K562 (cell line): ENCODE data around the gene RINL. TPM values are rescaled to one million over a fixed set of nuclear protein-coding genes. Genes with fewer than 3 reads are reported as not detected.

Source experiments
- ARID2 ChIP-seq: fragments of 450-650 bp; IDR thresholded peaks from 2 replicates; pipeline ENCODE4 v1.6.1; 2017; ENCODE audit warnings: antibody characterized with exemption, mild to moderate bottlenecking
- CBFA2T2 ChIP-seq: fragments of 450-650 bp; conservative IDR thresholded peaks from 2 replicates; pipeline ENCODE4 v1.6.1; 2017; ENCODE audit warnings: mild to moderate bottlenecking
- HIVEP1 ChIP-seq: fragments of 250-450 bp; sonication (Bioruptor Pico); IDR thresholded peaks from 2 replicates; pipeline ENCODE4 v1.4.0; 2020; ENCODE audit warnings: mild to moderate bottlenecking
- HMG20A ChIP-seq: fragments of 450-650 bp; formaldehyde crosslinking; conservative IDR thresholded peaks from 2 replicates; pipeline ENCODE4 v1.4.0; 2020; ENCODE audit warnings: mild to moderate bottlenecking, mixed read lengths
- PHB ChIP-seq: fragments of 250-450 bp; sonication (Bioruptor Pico); IDR thresholded peaks from 2 replicates; pipeline ENCODE4 v1.5.0; 2021
- PML ChIP-seq: IDR thresholded peaks from 2 replicates; pipeline ENCODE4 v1.6.1; 2012; ENCODE audit warnings: low read length, inconsistent platforms
- RAD21 ChIP-seq, 2 experiments: fragments of 250-450 bp in 1 of 2; fragments of 450-650 bp in 1 of 2; sonication (Bioruptor Pico) in 1 of 2; formaldehyde crosslinking in 1 of 2; IDR thresholded peaks in 1 of 2; conservative IDR thresholded peaks in 1 of 2; 2 replicates each; pipeline versions ENCODE4 v1.4.0 to v1.8.0; 2020 to 2022; ENCODE audit warnings: mild to moderate bottlenecking in 2 of 2, moderate library complexity in 1 of 2
- RBM22 ChIP-seq: fragments of 200-400 bp; formaldehyde crosslinking; IDR thresholded peaks from 2 replicates; pipeline ENCODE4 v1.6.1; 2018; ENCODE audit warnings: low read length, low read depth; ENCODE audit not compliant: poor library complexity, severe bottlenecking
- RNF219 ChIP-seq: fragments of 250-450 bp; sonication (Bioruptor Pico); IDR thresholded peaks from 2 replicates; pipeline ENCODE4 v1.5.0; 2022; ENCODE audit warnings: mild to moderate bottlenecking
- SAP30 ChIP-seq: fragments of 200-600 bp; sonication (generic); IDR thresholded peaks from 2 replicates; pipeline ENCODE4 v1.6.1; 2012; ENCODE audit warnings: borderline replicate concordance, low read depth, mild to moderate bottlenecking, moderate library complexity, low read length, control low read depth, inconsistent platforms; ENCODE audit not compliant: insufficient read depth, poor library complexity, severe bottlenecking
- SNRNP70 ChIP-seq: fragments of 200-400 bp; formaldehyde crosslinking; optimal IDR thresholded peaks from 2 replicates; pipeline ENCODE3; 2017; ENCODE audit warnings: low read depth, low read length
- SPI1 ChIP-seq: IDR thresholded peaks from 2 replicates; pipeline ENCODE4 v1.6.1; 2011; ENCODE audit warnings: low read depth, low read length, control low read depth, borderline replicate concordance
- SREBF2 ChIP-seq: sonication (generic); formaldehyde crosslinking; IDR thresholded peaks from 2 replicates; pipeline ENCODE4 v1.4.0; 2020; ENCODE audit warnings: mild to moderate bottlenecking, missing genetic modification reagents
- SRSF3 ChIP-seq: fragments of 200-400 bp; formaldehyde crosslinking; IDR thresholded peaks from 2 replicates; pipeline ENCODE4 v1.6.1; 2016; ENCODE audit warnings: mild to moderate bottlenecking, low read length, moderate library complexity; ENCODE audit not compliant: insufficient read depth
- TARDBP ChIP-seq: fragments of 450-650 bp; IDR thresholded peaks from 2 replicates; pipeline ENCODE4 v1.6.1; 2016
- TEAD2 ChIP-seq: fragments of 450-650 bp; IDR thresholded peaks from 2 replicates; pipeline ENCODE4 v1.6.1; 2016; ENCODE audit warnings: missing genetic modification characterization, control low read depth, missing compliant biosample characterization
- TFAP4 ChIP-seq: sonication (generic); formaldehyde crosslinking; IDR thresholded peaks from 2 replicates; pipeline ENCODE4 v1.8.0; 2022; ENCODE audit warnings: missing genetic modification reagents, mild to moderate bottlenecking, moderate library complexity, borderline replicate concordance
- ZFPM2 ChIP-seq: fragments of 250-450 bp; sonication (Bioruptor Pico); IDR thresholded peaks from 2 replicates; pipeline ENCODE4 v1.5.1; 2022; ENCODE audit warnings: mild to moderate bottlenecking
- ZNF23 ChIP-seq: fragments of 250-450 bp; sonication (Bioruptor Pico); IDR thresholded peaks from 2 replicates; pipeline ENCODE4 v1.4.0; 2020; ENCODE audit warnings: mild to moderate bottlenecking
- ZNF253 ChIP-seq: fragments of 250-450 bp; sonication (Bioruptor Pico); conservative IDR thresholded peaks from 2 replicates; pipeline ENCODE4 v1.6.1; 2021; ENCODE audit warnings: mild to moderate bottlenecking
- ZNF263 ChIP-seq: sonication (generic); formaldehyde crosslinking; IDR thresholded peaks from 2 replicates; pipeline ENCODE4 v1.8.0; 2022; ENCODE audit warnings: mild to moderate bottlenecking, missing genetic modification reagents, borderline replicate concordance
- ZNF551 ChIP-seq: fragments of 250-450 bp; sonication (Bioruptor Pico); IDR thresholded peaks from 2 replicates; pipeline ENCODE4 v1.5.0; 2021; ENCODE audit warnings: mild to moderate bottlenecking, moderate library complexity
- ZNF583 ChIP-seq: fragments of 250-450 bp; sonication (Bioruptor Pico); IDR thresholded peaks from 2 replicates; pipeline ENCODE4 v1.4.0; 2020
- polyA plus RNA-seq, 8 experiments: library from polyadenylated mRNA; depleted of rRNA in 4 of 8; stranded (reverse) in 5 of 8; unstranded in 3 of 8; fragments of >200 nt; fragmentation: Nextera tagmentation in 2 of 8; fragmentation: Illumina TruSeq in 1 of 8; extraction: Ambion mirVana in 2 of 8; extraction: Trizol in 1 of 8; gene quantifications; 2 replicates each; pipeline versions ENCODE4 v1.2.1 to v1.2.3, GENCODE V29; 2011 to 2014; ENCODE audit warnings: inconsistent platforms in 1 of 8, missing spikeins in 1 of 8
- total RNA-seq, 7 experiments: library from RNA; depleted of rRNA in 6 of 7; stranded (reverse); fragments of >200 nt in 6 of 7; fragmentation: Illumina TruSeq in 2 of 7; extraction: Trizol in 2 of 7; gene quantifications; 2 replicates each; pipeline versions ENCODE4 v1.2.1 to v1.2.3, GENCODE V29; 2011 to 2021; ENCODE audit warnings: low replicate concordance in 1 of 7
- TF ChIP-seq, protein P1 (sequence below): fragments of 450-650 bp; formaldehyde crosslinking; IDR thresholded peaks from 2 replicates; pipeline ENCODE4 v1.4.0; 2022; ENCODE audit warnings: missing genetic modification characterization
- TF ChIP-seq, protein P2 (sequence below): IDR thresholded peaks from 2 replicates; pipeline ENCODE4 v1.6.1; 2012; ENCODE audit warnings: low read depth, low read length, improper control_type of control experiment, borderline replicate concordance

Gene RINL
- total and polyA plus RNA-seq, 9 of the 15 experiments (the other 6 are each of a cell fraction or from before 2014, with no cell fraction given) = 0.82 to 10.9 (median 4.9) TPM

DNA sequence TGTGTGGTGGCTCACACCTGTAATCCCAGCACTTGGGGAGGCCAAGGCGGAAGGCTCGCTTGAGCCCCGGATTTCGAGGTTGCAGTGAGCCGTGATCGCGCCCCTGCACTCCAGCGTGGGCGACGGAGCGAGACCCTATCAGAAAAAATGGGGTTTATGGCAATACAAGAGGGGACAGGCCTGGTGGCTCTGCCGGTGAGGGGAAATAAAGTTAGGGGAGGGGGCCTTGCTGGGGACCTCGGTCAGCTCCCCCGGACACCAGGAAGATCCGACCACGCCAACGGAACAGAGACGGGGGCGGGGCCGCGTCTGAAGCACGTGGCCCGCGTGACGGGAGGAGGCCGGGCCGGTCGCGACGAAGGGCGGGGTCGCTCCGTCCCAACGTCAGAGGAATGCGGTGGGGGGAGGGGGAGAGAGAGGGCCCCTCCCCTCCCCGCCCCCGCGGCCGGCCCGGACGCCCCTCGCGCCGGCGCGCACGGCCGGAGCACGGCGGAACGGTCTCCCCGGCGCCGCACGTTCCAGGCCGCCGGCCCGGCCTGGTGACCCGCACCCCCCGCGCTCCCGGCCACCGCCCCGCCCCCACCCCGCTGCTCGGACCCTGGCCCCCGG lies 26.3 kb downstream of the RINL start (continued):
- TF ChIP-seq PML (no peak), PHB (CRISPR knock-in tag) (no peak), SNRNP70 (no peak), SAP30 (peak; percentile 87), SREBF2 (CRISPR knock-in tag) (no peak), RAD21 (CRISPR knock-in tag; conservative IDR thresholded peaks at IDR 0.05 in 1 of 2, IDR thresholded peaks at IDR 0.05 in 1 of 2) (no peak), RBM22 (no peak), RNF219 (CRISPR knock-in tag) (no peak), ZNF551 (CRISPR knock-in tag) (no peak), ZNF253 (CRISPR knock-in tag) (no peak), ARID2 (no peak), SPI1 (no peak), ZFPM2 (CRISPR knock-in tag) (no peak), ZNF23 (no peak), HIVEP1 (no peak), HMG20A (no peak), TFAP4 (CRISPR knock-in tag) (peak; percentile 61; the same call in 1 of the 2 replicates), SRSF3 (no peak), CBFA2T2 (peak; percentile 44), ZNF263 (CRISPR knock-in tag) (peak; percentile 31; the same call in 1 of the 2 replicates), TEAD2 (tag) (peak; percentile 59; the same call in 1 of the 2 replicates), ZNF583 (CRISPR knock-in tag) (no peak), TARDBP (no peak)
- TF ChIP-seq, protein P1, sequence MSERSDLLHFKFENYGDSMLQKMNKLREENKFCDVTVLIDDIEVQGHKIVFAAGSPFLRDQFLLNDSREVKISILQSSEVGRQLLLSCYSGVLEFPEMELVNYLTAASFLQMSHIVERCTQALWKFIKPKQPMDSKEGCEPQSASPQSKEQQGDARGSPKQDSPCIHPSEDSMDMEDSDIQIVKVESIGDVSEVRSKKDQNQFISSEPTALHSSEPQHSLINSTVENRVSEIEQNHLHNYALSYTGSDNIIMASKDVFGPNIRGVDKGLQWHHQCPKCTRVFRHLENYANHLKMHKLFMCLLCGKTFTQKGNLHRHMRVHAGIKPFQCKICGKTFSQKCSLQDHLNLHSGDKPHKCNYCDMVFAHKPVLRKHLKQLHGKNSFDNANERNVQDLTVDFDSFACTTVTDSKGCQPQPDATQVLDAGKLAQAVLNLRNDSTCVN (CRISPR knock-in tag) = no peak
- TF ChIP-seq, protein P2, sequence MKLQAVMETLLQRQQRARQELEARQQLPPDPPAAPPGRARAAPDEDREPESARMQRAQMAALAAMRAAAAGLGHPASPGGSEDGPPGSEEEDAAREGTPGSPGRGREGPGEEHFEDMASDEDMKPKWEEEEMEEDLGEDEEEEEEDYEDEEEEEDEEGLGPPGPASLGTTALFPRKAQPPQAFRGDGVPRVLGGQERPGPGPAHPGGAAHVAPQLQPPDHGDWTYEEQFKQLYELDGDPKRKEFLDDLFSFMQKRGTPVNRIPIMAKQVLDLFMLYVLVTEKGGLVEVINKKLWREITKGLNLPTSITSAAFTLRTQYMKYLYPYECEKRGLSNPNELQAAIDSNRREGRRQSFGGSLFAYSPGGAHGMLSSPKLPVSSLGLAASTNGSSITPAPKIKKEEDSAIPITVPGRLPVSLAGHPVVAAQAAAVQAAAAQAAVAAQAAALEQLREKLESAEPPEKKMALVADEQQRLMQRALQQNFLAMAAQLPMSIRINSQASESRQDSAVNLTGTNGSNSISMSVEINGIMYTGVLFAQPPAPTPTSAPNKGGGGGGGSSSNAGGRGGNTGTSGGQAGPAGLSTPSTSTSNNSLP = no peak
